ENCODE data around the gene LRRC74B.
"Not testable (repeated sequence)": the region's sequence is repeated elsewhere in the genome, so short reads cannot be mapped to it uniquely, and the experiment has no call there.

The LRRC74B gene

GRCh38 chr22:21070690-21071615 is 25.2 kb downstream of the LRRC74B start:
- TF ChIP-seq CTCF (conservative IDR thresholded peaks at IDR 0.05; ENCODE audit: control insufficient read depth, insufficient read depth, low read depth, low read length) = no peak
- H3K4me3 ChIP-seq (ENCODE audit: control insufficient read depth, low read depth, low read length) = no peak overlapping the region
- no peak for DNase-seq (ENCODE audit: low read depth)

- not testable (repeated sequence) for DNase-seq (ENCODE audit: low read depth); H3K4me3 ChIP-seq (ENCODE audit: control insufficient read depth, low read depth, low read length)
These were observed 26.1 kb downstream of the LRRC74B start for GRCh38 chr22:21071796-21072195.

GRCh38 chr22:21073023-21073422 is 27.3 kb downstream of the LRRC74B start:
- H3K4me3 ChIP-seq (ENCODE audit: control insufficient read depth, low read depth, low read length) = no peak overlapping the region
- no peak for TF ChIP-seq CTCF (conservative IDR thresholded peaks at IDR 0.05; ENCODE audit: control insufficient read depth, insufficient read depth, low read depth, low read length)
- DNase-seq (ENCODE audit: low read depth) = no peak

- no peak overlapping the region for H3K4me3 ChIP-seq (ENCODE audit: control insufficient read depth, low read depth, low read length)
- no peak for TF ChIP-seq CTCF (conservative IDR thresholded peaks at IDR 0.05; ENCODE audit: control insufficient read depth, insufficient read depth, low read depth, low read length)
- no peak for DNase-seq (ENCODE audit: low read depth)
These were observed 27.7 kb downstream of the LRRC74B start for GRCh38 chr22:21073482-21073881.

- TF ChIP-seq CTCF (conservative IDR thresholded peaks at IDR 0.05; ENCODE audit: control insufficient read depth, insufficient read depth, low read depth, low read length) = no peak
- peak; percentile 87 for DNase-seq (ENCODE audit: low read depth)
- no peak overlapping the region for H3K4me3 ChIP-seq (ENCODE audit: control insufficient read depth, low read depth, low read length)
These were observed 28.5 kb downstream of the LRRC74B start for GRCh38 chr22:21074102-21074715.

GRCh38 chr22:21075516-21076138 is 29.9 kb downstream of the LRRC74B start:
- no peak for TF ChIP-seq CTCF (conservative IDR thresholded peaks at IDR 0.05; ENCODE audit: control insufficient read depth, insufficient read depth, low read depth, low read length)
- H3K4me3 ChIP-seq (ENCODE audit: control insufficient read depth, low read depth, low read length) = no peak overlapping the region
- DNase-seq (ENCODE audit: low read depth) = no peak
